ENCODE measurements around the gene RALGDS.

The RALGDS gene

GRCh38 chr9:133141833-133142595, 21.0 kb upstream of the RALGDS start:
- 90% methylated on average over 16 of the region's 16 CpGs for WGBS
- H3K4me3 ChIP-seq (ENCODE audit: low read length): no peak overlapping the region
- no peak overlapping the region for H3K9ac ChIP-seq (ENCODE audit: low read depth, low read length)
- peaks cover 4% of the 10 kb centered on the region; the same call in 1 of the 2 replicates for H3K4me1 ChIP-seq (ENCODE audit: insufficient read depth, low read length)
- H3K27ac ChIP-seq (ENCODE audit: low read depth, low read length): no peak overlapping the region
- no peaks in the 10 kb centered on the region for H3K36me3 ChIP-seq (ENCODE audit: insufficient read depth, low read length)
- H3K27me3 ChIP-seq (ENCODE audit: insufficient read depth, low read length): no peaks in the 10 kb centered on the region
- no peaks in the 10 kb centered on the region for H3K9me3 ChIP-seq (ENCODE audit: insufficient read depth, low read depth, low read length)

GRCh38 chr9:133140606-133141005, 19.6 kb upstream of the RALGDS start:
- Histone ChIP-seq H3K27ac (ENCODE audit: low read depth, low read length) (no peak overlapping the region), H3K4me1 (ENCODE audit: insufficient read depth, low read length) (peaks cover 4% of the 10 kb centered on the region; the same call in 1 of the 2 replicates), H3K9me3 (ENCODE audit: insufficient read depth, low read depth, low read length) (no peaks in the 10 kb centered on the region), H3K4me3 (ENCODE audit: low read length) (no peak overlapping the region), H3K27me3 (ENCODE audit: insufficient read depth, low read length) (no peaks in the 10 kb centered on the region), H3K9ac (ENCODE audit: low read depth, low read length) (no peak overlapping the region), H3K36me3 (ENCODE audit: insufficient read depth, low read length) (no peaks in the 10 kb centered on the region)
- WGBS: 93% methylated on average over 13 of the region's 14 CpGs

- Histone ChIP-seq H3K9me3 (ENCODE audit: insufficient read depth, low read depth, low read length) (no peaks in the 10 kb centered on the region), H3K4me1 (ENCODE audit: insufficient read depth, low read length) (peaks cover 4% of the 10 kb centered on the region; the same call in 1 of the 2 replicates), H3K27me3 (ENCODE audit: insufficient read depth, low read length) (no peaks in the 10 kb centered on the region), H3K9ac (ENCODE audit: low read depth, low read length) (no peak overlapping the region), H3K36me3 (ENCODE audit: insufficient read depth, low read length) (no peaks in the 10 kb centered on the region), H3K27ac (ENCODE audit: low read depth, low read length) (no peak overlapping the region), H3K4me3 (ENCODE audit: low read length) (no peak overlapping the region)
- 87% methylated on average over 4 of the region's 4 CpGs for WGBS
Measured at GRCh38 chr9:133140174-133140505, 19.1 kb upstream of the RALGDS start.

- Histone ChIP-seq H3K4me1 (ENCODE audit: insufficient read depth, low read length) (peaks cover 4% of the 10 kb centered on the region; the same call in 1 of the 2 replicates), H3K9me3 (ENCODE audit: insufficient read depth, low read depth, low read length) (no peaks in the 10 kb centered on the region), H3K27me3 (ENCODE audit: insufficient read depth, low read length) (no peaks in the 10 kb centered on the region), H3K4me3 (ENCODE audit: low read length) (no peak overlapping the region), H3K9ac (ENCODE audit: low read depth, low read length) (no peak overlapping the region), H3K36me3 (ENCODE audit: insufficient read depth, low read length) (no peaks in the 10 kb centered on the region), H3K27ac (ENCODE audit: low read depth, low read length) (no peak overlapping the region)
- 88% methylated on average over 24 of the region's 24 CpGs for whole genome bisulfite sequencing
Measured at GRCh38 chr9:133139246-133140173, 18.5 kb upstream of the RALGDS start.

- Histone ChIP-seq H3K4me3 (ENCODE audit: low read length) (no peak overlapping the region), H3K9me3 (ENCODE audit: insufficient read depth, low read depth, low read length) (no peaks in the 10 kb centered on the region), H3K27me3 (ENCODE audit: insufficient read depth, low read length) (no peaks in the 10 kb centered on the region), H3K27ac (ENCODE audit: low read depth, low read length) (no peak overlapping the region), H3K9ac (ENCODE audit: low read depth, low read length) (no peak overlapping the region; the same call in 1 of the 2 replicates), H3K36me3 (ENCODE audit: insufficient read depth, low read length) (no peaks in the 10 kb centered on the region), H3K4me1 (ENCODE audit: insufficient read depth, low read length) (peaks cover 13% of the 10 kb centered on the region; the same call in 1 of the 2 replicates)
- 82% methylated on average over 16 of the region's 16 CpGs for WGBS
Measured at GRCh38 chr9:133137451-133138231, 16.6 kb upstream of the RALGDS start.

GRCh38 chr9:133135146-133135745, 14.2 kb upstream of the RALGDS start:
- H3K9ac ChIP-seq (ENCODE audit: low read depth, low read length): no peak overlapping the region
- H3K36me3 ChIP-seq (ENCODE audit: insufficient read depth, low read length): no peaks in the 10 kb centered on the region
- H3K27me3 ChIP-seq (ENCODE audit: insufficient read depth, low read length): no peaks in the 10 kb centered on the region
- H3K4me1 ChIP-seq (ENCODE audit: insufficient read depth, low read length): peaks cover 13% of the 10 kb centered on the region; the same call in 1 of the 2 replicates
- 85% methylated on average over 8 of the region's 8 CpGs for WGBS
- H3K9me3 ChIP-seq (ENCODE audit: insufficient read depth, low read depth, low read length): no peaks in the 10 kb centered on the region
- no peak overlapping the region for H3K27ac ChIP-seq (ENCODE audit: low read depth, low read length)
- H3K4me3 ChIP-seq (ENCODE audit: low read length): no peak overlapping the region

- peak overlapping the region; percentile 65; the same call in 1 of the 2 replicates for H3K27ac ChIP-seq (ENCODE audit: low read depth, low read length)
Measured at GRCh38 chr9:133134388-133135145, 13.5 kb upstream of the RALGDS start.

GRCh38 chr9:133133681-133134387, 12.8 kb upstream of the RALGDS start:
- H3K9ac ChIP-seq (ENCODE audit: low read depth, low read length): peak overlapping the region; percentile 71
- no peaks in the 10 kb centered on the region for H3K27me3 ChIP-seq (ENCODE audit: insufficient read depth, low read length)
- 68% methylated on average over 21 of the region's 21 CpGs for WGBS
- peaks cover 13% of the 10 kb centered on the region; the same call in 1 of the 2 replicates for H3K4me1 ChIP-seq (ENCODE audit: insufficient read depth, low read length)
- peak overlapping the region; percentile 65 for H3K27ac ChIP-seq (ENCODE audit: low read depth, low read length)
- no peak overlapping the region for H3K4me3 ChIP-seq (ENCODE audit: low read length)
- no peaks in the 10 kb centered on the region for H3K9me3 ChIP-seq (ENCODE audit: insufficient read depth, low read depth, low read length)
- no peaks in the 10 kb centered on the region for H3K36me3 ChIP-seq (ENCODE audit: insufficient read depth, low read length)

More at GRCh38 chr9:133134388-133135145, 13.5 kb upstream of the RALGDS start:
- H3K9ac ChIP-seq (ENCODE audit: low read depth, low read length): 0 out of 2 replicates have a peak overlapping the region, but pooled peaks have one; percentile 71
- H3K9me3 ChIP-seq (ENCODE audit: insufficient read depth, low read depth, low read length): no peaks in the 10 kb centered on the region
- H3K27me3 ChIP-seq (ENCODE audit: insufficient read depth, low read length): no peaks in the 10 kb centered on the region
- H3K4me1 ChIP-seq (ENCODE audit: insufficient read depth, low read length): peaks cover 13% of the 10 kb centered on the region; the same call in 1 of the 2 replicates
- 93% methylated on average over 11 of the region's 11 CpGs for WGBS
- no peaks in the 10 kb centered on the region for H3K36me3 ChIP-seq (ENCODE audit: insufficient read depth, low read length)
- H3K4me3 ChIP-seq (ENCODE audit: low read length): no peak overlapping the region

GRCh38 chr9:133132174-133132573, 11.1 kb upstream of the RALGDS start:
- WGBS: 92% methylated on average over 16 of the region's 16 CpGs

More at GRCh38 chr9:133132174-133132573, 11.1 kb upstream of the RALGDS start:
- Histone ChIP-seq H3K4me1 (ENCODE audit: insufficient read depth, low read length) (peaks cover 13% of the 10 kb centered on the region; the same call in 1 of the 2 replicates), H3K9ac (ENCODE audit: low read depth, low read length) (no peak overlapping the region), H3K9me3 (ENCODE audit: insufficient read depth, low read depth, low read length) (no peaks in the 10 kb centered on the region), H3K4me3 (ENCODE audit: low read length) (no peak overlapping the region), H3K27me3 (ENCODE audit: insufficient read depth, low read length) (no peaks in the 10 kb centered on the region), H3K27ac (ENCODE audit: low read depth, low read length) (no peak overlapping the region), H3K36me3 (ENCODE audit: insufficient read depth, low read length) (no peaks in the 10 kb centered on the region)

All from HUES64 (cell line).